NCI-H2029 (cell line): Measurements from ENCODE around the gene ASNS.
"Not testable (repeated sequence)": the region's sequence is repeated elsewhere in the genome, so short reads cannot be mapped to it uniquely, and the experiment has no call there.

Experiments
- DNase-seq: peaks from one replicate; lab custom pipeline; 2025; lab: John Stamatoyannopoulos, UW

Gene ASNS, protein sequence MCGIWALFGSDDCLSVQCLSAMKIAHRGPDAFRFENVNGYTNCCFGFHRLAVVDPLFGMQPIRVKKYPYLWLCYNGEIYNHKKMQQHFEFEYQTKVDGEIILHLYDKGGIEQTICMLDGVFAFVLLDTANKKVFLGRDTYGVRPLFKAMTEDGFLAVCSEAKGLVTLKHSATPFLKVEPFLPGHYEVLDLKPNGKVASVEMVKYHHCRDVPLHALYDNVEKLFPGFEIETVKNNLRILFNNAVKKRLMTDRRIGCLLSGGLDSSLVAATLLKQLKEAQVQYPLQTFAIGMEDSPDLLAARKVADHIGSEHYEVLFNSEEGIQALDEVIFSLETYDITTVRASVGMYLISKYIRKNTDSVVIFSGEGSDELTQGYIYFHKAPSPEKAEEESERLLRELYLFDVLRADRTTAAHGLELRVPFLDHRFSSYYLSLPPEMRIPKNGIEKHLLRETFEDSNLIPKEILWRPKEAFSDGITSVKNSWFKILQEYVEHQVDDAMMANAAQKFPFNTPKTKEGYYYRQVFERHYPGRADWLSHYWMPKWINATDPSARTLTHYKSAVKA

DNA sequence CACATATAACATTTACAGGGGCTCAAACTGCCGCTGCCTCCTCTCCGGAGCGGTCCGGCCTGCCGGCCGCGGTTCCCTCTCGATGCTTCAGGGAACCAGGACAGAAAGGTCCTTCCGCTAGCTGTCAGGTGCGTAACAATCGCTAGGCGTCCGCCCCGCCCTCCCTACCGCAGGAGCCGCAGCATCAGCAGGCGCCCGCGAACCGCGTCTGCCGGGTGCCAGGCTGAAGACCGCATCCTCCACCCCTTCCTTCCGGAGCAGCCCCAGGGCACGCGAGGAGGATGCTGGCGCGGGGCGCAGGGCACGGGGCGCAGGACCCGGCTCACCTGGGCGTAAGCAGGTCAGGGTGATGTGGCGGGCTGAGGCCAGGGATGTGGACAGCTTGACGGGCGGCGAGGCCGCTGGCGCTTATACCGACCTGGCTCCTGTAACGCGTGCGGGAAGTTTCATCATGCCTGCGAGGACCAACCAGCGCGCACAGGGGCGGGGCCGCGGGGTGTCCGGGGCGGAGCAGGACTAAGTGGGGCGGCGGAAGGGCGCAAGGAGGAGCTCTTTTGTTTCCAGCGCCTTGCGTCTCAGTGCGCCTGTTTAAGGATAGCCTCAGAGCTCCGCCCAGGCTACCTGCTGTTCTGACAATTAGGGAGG, at the start of gene ASNS:
ASNS (minus strand) TSS at position 384 of the 645 bp plus-strand sequence. CDS start 3,252 bp downstream, outside the sequence.
- DNase-seq: peak; percentile 94

DNA sequence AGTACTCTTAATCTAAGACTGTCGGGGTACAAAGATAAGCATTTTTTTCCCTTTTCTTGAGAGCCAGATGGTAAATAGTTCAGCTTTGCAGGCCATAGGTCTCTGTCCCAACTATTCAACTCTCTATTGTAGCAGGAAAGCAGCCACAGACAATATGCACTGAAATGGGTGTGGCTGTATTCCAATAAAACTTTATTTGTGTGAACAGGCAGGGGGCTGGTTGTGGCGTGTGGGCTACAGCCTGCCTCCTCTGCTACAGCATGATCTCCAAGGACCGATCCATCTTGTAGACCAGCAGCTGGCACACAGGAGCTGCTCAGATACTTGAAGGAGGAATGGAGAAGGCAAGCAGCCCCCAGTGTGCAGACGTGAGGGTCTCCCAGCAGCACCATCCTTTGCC, 49.0 kb upstream of the ASNS start:
- not testable (repeated sequence) for DNase-seq

DNA sequence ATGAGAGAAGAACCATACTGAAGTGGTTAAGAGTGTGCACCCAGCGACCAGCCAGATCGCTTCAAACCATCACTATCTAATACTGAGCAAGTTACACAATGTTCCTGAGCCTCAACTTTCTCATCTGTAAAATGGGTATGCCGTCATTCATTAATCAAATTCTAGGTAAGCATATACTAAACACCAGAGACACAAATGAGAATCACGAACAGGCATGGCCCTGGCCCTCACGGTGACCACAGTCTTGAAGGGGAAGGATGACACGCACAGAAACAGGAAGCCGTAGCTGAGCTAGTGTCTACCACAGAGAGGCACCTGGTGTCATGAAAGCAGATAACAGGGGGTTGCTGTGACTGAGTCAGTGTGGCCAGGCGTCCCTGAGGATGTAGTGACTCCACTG, 43.1 kb upstream of the ASNS start:
- not testable (repeated sequence) for DNase-seq

DNA sequence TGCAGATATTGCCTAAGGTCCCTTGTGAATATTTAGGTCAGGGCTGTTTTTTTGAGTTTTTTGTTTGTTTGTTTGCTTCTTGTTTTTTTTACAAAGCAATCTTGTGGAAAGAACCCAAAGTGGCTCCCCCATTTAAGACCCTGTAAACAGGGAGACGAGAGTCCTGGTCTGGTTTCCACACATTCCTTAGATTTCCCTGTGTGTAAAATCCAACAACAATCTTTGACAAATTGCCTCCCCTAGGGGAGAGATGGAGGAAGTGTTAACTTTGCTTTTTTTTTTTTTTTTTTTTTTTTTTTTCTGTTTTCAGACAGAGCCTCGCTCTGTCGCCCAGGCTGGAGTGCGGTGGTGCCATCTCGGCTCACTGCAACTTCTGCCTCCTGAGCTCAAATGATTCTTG, 40.1 kb upstream of the ASNS start:
- not testable (repeated sequence) for DNase-seq

DNA sequence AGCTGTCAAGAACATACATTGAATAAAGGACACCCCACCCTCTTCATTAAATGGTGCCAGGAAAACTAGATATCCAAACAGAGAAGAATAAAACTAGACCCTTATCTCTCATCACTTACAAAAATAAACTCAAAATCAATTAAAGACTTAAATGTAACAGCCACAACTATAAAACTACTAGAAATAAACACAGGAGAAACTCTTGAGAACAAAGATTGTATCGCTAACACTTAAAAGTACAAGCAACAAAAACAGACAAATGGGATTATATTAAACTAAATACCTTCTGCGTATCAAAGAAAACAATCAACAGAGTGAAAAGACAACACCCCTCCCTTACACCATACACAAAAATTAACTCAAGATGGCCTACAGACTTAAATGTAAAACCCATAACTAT, 24.7 kb upstream of the ASNS start:
- not testable (repeated sequence) for DNase-seq

DNA sequence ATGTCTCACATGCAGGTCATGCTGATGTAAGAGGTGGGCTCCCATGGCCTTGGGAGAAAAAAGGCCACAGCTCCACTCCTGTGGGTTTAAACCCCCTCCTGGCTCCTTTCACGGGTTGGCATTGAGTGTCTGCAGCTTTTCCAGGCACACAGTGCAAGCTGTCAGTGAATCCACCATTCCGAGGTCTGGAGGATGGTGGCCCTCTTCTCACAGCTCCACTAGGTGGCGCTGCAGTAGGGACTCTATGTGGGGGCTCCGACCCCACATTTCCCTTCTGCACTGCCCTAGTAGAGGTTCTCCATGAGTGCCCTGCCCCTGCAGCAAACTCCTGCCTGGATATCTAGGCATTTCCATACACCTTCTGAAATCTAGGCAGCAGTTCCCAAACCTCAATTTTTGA, 19.5 kb upstream of the ASNS start:
- not testable (repeated sequence) for DNase-seq

DNA sequence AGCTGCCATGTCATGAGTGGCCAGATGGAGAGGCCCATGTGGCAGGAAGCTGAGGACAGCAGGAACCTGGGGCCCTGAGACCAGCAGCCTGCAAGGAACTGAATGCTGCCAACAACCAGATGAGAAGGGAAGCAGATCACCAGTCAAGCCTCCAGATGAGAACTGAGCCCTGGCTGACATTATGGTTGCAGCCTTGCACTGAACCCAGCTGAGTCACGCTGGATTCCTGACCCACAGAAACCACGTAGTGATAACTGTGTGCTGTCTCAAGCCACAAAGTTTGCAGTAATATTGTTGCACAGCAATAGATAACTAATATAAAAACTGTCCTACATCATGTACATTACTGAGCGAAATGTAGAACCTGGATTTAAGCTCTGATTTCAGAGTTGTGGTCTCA, 7.3 kb upstream of the ASNS start:
- DNase-seq: not testable (repeated sequence)

DNA sequence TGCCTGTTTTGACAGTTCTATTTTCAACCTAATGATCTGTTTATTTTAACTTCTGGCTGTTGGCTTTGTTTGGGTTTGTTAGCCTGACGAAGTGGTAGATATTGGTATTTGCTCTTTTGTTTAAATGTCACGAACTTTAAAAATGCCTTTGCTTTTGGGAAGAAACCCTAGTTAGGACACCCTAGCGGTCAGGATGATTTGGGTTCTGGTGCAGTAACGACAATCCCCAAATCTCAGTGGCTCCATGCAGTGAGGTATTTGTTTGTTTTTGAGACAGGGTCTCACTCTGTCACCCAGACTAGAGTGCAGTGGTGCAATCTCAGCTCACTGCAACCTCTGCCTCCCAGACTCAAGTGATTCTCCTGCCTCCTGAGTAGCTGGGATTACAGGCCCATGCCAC, 2.7 kb upstream of the ASNS start:
- not testable (repeated sequence) for DNase-seq

DNA sequence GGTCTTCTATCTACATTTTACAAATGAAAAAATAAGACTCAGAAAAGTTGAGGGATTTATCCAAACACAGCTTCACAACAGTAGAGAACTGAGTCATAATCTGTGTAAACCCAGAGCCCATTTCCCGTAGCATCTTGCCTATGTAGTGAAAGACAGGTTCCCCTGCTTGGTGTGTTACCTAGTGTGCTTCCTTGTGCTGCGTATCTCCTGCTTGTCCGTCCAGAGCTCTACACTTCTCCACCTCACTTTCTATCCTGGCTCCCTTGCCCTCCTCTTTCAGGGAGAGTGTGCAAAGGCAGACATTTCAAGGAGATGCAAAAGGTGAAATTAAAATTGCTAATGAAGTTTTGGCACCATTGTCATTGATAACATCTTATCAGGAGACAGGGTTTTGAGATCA, 1.4 kb upstream of the ASNS start:
- DNase-seq: no peak

DNA sequence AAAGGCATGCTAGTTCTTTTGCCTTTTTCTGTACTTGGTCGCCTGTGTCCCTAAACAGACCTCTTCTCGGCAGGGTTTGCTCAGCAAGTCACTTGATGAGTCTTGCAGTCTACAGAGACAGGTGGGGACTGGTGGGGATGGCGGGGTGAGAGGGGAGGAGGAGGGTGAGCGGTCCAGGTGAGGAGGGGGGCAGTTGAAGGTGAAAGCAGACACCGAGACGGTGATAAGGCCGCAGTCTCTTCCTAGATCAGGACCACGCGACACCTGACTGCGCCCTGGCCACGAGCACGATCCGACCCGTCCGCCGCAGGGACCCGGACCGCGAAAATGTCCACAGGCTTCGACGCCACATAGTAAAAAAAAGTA, 566 bp downstream of the ASNS start:
- peak; percentile 65 for DNase-seq

DNA sequence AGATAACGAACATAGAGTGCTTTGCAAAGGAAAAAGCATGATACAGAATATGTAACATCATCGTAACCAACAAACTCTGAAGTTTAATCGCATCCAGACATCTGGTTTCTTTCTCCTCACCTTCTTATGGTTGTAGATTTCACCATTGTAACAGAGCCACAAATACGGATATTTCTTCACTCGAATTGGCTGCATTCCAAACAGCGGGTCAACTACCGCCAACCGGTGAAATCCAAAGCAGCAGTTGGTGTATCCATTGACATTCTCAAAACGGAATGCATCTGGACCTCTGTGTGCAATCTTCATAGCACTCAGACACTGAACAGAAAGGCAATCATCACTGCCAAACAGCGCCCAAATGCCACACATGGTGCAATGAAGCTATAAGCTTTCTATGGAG, 3.4 kb downstream of the ASNS start:
- no peak for DNase-seq

DNA sequence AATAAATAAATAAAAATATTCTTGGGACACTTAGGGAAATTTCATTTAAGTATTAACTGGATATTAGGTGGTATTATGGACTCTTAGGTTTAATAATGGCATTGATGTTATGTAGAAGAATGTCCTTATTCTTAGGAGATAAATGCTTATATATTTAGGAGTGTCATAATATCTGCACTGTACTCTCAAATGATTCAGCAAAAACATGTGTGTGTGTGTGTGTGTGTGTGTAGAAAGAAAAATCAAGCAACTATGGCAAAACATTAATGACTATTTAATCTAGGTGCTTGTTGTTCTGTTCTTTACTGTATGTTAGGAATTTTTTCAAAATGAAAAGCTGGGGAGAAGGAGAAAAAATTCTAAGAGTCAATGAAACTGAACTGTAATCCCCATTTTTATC, 3.9 kb downstream of the ASNS start:
- no peak for DNase-seq

DNA sequence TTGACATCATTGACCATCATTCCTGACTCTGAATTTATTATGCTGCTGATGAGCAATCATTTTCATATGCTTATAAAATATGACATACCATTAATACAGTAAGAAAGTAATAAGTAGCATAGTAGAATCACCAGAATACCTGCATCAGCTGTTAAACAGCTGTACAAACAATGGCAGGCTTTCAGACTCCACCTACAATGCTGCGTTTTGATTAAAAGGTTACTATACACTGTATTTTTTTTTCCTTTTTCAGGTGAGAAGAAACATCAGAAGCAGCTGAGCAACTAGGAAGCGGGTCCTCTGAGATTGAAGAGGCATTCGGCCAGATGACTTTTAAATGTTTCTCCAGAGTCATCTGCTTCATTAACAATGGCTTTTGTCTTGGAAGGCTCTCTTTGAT, 7.1 kb downstream of the ASNS start:
- DNase-seq: no peak

DNA sequence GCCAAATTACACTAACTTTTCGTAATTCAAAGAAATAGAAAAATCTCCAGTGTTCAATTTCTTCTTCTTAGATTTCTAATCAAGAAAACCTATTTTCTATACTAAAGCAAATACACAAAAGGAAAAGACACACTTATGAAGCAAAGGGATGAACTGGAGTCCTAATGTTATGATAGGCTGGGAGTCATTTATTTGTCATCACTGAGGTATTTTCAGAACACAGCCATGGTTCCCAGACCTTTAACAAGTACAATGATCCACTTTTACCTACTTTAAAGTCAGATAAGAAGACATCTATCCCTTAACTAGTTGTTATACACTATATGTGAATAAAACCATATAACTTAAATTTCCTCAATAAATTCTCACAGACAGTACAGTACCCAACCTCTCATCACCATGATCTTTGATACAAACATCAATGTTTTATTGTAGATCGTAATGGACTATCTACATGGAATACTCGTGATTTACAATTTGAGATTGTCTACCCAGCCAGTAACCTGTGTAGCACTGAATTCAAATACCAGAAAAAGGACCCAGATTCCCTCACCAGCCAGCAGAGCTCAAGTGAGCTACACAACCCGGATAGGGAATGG, 12.5 kb downstream of the ASNS start:
- DNase-seq: no peak

DNA sequence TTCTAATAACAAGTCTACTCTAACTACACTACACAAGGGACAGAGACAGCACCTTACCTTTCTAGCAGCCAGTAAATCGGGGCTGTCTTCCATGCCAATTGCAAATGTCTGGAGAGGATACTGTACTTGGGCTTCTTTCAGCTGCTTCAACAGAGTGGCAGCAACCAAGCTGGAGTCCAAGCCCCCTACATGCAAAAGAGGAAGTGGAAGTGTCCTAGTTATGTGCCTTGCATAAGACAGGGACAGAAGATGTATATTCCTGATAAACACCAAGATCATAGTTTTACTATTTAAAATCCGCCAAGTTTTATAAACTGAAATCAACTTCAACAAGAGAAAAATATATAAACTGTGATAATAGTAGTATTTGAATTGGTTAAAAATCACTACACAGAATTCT, 14.0 kb downstream of the ASNS start:
- no peak for DNase-seq

DNA sequence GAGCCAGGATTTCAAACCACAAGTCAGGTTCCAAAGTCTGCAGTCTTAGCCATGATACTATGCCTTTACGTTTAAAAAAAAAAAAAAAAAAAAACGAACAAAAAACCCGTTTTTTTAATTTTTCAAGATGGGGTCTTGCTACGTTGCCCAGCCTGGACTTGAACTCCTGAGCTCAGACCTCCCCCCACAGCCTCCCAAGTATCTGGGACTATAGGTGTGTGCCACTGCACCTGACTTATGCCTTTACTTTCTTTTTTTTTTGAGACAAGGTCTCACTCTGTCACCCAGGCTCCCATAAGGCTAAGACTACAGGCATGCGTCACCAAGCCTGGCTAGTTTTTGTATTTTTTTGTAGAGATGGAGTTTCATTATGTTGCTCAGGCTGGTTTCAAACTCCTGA, 14.7 kb downstream of the ASNS start:
- DNase-seq: no peak

DNA sequence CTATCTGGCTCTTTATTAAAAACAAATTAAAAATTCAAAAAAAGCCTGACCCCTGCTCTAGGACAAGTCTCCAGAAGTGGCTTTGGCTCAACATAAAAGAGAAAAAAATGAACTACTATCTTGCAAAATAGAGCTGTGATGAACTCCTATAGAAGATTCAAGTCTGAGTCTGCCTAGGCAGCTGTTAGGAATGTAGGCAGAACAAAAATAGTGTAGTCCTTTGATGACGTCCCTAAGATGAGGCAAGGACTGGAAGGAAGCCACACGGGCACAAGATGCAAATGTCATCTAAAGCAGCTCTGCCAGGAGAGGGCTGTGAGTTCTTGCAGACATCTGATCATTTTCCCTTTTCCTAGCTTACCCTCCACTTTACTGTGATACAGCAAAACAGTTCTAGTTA, 20.5 kb downstream of the ASNS start:
- no peak for DNase-seq

DNA sequence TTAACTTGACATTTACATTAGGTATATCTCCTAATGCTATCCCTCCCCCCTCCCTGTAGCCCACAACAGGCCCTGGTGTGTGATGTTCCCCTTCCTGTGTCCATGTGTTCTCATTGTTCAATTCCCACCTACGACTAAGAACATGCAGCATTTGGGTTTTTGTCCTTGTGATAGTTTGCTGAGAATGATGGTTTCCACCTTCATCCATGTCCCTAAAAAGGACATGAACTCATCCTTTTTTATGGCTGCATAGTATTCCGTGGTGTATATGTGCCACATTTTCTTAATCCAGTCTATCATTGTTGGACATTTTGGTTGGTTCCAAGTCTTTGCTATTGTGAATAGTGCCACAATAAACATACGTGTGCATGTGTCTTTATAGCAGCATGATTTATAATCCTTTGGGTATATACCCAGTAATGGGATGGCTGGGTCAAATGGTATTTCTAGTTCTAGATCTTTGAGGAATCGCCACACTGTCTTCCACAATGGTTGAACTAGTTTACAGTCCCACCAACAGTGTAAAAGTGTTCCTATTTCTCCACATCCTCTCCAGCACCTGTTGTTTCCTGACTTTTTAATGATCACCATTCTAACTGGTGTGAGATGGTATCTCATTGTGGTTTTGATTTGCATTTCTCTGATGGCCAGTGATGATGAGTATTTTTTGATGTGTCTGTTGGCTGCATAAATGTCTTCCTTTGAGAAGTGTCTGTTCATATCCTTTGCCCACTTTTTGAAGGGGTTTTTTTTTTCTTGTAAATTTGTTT, 21.8 kb downstream of the ASNS start:
- not testable (repeated sequence) for DNase-seq

DNA sequence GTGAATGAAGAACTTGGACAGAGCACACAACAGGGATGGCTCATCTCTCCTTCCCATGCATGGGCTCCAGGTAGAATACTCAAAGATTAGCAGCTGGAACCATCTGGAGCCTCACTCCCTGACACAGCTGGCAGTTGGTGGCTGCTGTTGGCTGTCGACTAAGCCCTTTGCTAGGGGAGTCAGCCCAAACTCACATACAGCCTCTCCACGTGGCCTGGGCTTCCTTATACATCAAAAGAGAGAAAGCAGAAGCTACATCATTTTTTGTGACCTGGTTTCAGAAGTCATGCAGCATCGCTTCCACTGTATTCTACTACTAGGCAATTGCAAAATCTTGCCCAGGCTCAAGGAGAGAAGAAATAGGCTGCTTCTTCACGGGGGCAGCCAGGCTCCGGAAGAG, 24.4 kb downstream of the ASNS start:
- no peak for DNase-seq

DNA sequence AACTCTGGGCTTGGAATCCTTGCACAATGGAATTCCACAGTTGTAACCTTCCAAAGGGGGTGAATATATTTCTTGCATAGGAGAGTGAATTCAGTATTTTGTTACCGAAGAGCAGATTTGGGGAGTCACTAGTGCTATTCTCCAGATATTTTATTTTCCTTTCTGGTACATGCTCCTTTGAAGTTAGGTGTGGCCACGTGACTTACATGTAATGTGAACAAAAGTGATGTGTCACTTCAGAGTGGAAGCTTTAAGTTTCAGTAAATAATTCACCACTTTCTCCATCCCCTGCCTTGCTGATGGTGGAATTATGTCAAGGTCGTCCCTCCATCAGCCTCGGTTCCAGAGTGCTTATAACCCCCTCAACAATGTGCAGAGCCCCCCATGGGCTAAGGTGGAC, 25.3 kb downstream of the ASNS start:
- no peak for DNase-seq

DNA sequence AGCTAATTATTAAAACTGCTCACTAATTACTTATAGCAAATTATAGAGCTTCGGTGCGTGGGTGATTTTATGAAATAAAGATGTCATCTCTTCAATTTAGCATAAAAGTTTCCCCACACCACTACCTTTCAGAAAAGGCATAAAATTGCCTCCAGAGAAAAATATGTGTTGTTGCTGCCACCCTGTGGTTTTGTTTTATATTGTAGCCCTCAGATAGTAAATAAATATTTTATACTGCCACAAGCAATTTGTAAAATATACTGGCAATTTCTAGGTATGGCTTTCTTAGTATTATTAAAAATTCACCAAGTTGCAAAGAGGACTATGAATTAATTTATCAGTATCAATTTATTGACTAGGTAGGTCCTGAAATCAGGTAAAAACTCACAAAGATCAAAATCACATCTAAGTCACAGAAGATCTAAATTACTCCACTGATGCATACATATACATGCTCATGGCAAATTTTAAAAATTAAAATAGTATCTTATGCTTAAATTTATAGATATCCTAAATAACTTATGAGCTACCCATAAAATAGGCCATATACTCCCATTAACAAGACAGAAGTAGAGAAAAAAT, 26.5 kb downstream of the ASNS start:
- DNase-seq: no peak

DNA sequence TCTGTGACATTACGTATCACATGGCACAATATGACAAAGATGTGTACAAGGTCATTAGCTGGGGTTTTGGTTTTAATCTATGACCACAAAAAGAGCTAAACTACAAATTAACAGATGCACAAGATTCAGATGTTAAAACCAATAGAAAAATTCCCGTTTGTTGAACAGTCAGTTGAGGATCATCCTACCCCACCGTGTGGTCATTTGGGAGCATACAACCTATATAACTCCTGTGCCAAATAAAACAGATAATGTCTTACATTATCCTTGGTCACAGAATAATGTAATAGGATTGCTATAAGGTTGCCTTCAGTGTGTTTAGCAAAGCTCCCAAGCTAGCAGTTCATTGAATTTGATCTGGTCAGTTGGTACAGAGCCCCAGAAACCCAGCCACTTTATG, 28.2 kb downstream of the ASNS start:
- no peak for DNase-seq
